ENCODE data around the gene AZIN2.
A peak's percentile ranks its signal among the peaks of the same experiment; 100 is the strongest.
"Not testable (repeated sequence)": the region's sequence is repeated elsewhere in the genome, so short reads cannot be mapped to it uniquely, and the experiment has no call there.

The AZIN2 gene

DNA sequence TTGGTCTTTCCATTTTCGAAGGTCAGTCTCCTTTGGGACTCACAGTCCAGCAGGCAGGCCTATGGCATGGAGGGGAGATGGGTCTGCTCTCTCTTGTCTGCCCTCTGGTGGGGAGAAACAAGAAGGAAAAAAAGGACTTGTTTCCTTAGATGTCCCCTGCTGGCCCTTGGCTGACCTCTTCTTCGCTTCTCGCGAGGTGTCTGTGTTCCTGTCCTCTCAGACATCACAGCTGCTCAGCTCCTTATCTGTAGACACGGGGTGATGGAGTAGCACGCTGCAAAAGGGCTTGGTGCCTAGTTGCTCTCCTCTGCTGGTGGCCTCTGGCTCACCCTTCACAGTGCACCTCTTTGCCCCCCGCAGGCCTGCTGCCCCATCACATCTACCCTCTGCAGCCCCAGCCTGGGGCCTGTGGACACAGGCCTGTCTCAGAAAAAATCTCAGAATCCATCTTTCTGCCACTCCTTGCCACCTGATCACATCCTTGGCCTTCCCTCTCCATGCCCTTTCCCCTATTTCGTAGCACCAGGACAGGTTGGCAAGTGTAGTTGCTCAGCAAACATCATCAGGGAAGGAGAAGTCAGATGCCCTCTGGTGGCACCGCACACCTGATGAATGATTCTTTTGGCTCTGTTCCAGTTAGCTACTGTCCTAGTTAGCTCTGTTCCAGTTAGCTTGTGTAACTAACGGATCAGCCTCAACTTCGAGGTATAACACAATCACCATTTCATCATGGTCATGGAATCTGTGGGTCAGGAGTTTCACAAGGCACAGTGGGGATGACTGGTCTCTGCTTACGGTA, 25.5 kb upstream of the AZIN2 start:
- peak; percentile 89 for DNase-seq (ENCODE audit: extremely low spot score)
- TF ChIP-seq ELF4 (IDR thresholded peaks at IDR 0.05) (no peak), FOXM1 (IDR thresholded peaks at IDR 0.05; ENCODE audit: borderline replicate concordance) (no peak), LEF1 (IDR thresholded peaks at IDR 0.05; ENCODE audit: borderline replicate concordance) (no peak), HDGF (IDR thresholded peaks at IDR 0.05; ENCODE audit: borderline replicate concordance) (peak; percentile 53; the same call in 1 of the 2 replicates), BHLHE40 (IDR thresholded peaks at IDR 0.05; ENCODE audit: borderline replicate concordance) (no peak)
- CTCF ChIA-PET: interaction anchor here (0.7 to 1.4 kb wide), 5 partner anchors 18 to 146 kb away, joined by 3 read pairs; no protein-coding TSS in a partner anchor
- POLR2A ChIA-PET: no interaction called here

GRCh38 chr1:33056426-33056825, 24.5 kb upstream of the AZIN2 start:
- no peak for TF ChIP-seq FOXA1 (IDR thresholded peaks at IDR 0.05)
- TF ChIP-seq SP1 (IDR thresholded peaks at IDR 0.05): no peak
- TF ChIP-seq ZNF384 (IDR thresholded peaks at IDR 0.05): no peak
- no peak for TF ChIP-seq SUZ12 (IDR thresholded peaks at IDR 0.05)
- no peak for TF ChIP-seq FOXK2 (IDR thresholded peaks at IDR 0.05)
- TF ChIP-seq FOXM1 (IDR thresholded peaks at IDR 0.05; ENCODE audit: borderline replicate concordance): no peak
- TF ChIP-seq L3MBTL2 (conservative IDR thresholded peaks at IDR 0.05): no peak
- TF ChIP-seq ELF4 (IDR thresholded peaks at IDR 0.05): no peak
- no peak for TF ChIP-seq LEF1 (IDR thresholded peaks at IDR 0.05; ENCODE audit: borderline replicate concordance)
- no peak for TF ChIP-seq NFRKB (IDR thresholded peaks at IDR 0.05)
- no peak for TF ChIP-seq ARNT (IDR thresholded peaks at IDR 0.05)
- DNase-seq (ENCODE audit: extremely low spot score): no peak
- ChIA-PET POLR2A (interaction anchor here (1.0 kb wide), 1 partner anchor 24 kb away, joined by 4 read pairs; the partner anchor contains the start of gene AZIN2), CTCF (interaction anchor here (1.0 to 1.1 kb wide), 3 partner anchors 9 to 131 kb away, joined by 3 read pairs; no protein-coding TSS in a partner anchor)

DNA sequence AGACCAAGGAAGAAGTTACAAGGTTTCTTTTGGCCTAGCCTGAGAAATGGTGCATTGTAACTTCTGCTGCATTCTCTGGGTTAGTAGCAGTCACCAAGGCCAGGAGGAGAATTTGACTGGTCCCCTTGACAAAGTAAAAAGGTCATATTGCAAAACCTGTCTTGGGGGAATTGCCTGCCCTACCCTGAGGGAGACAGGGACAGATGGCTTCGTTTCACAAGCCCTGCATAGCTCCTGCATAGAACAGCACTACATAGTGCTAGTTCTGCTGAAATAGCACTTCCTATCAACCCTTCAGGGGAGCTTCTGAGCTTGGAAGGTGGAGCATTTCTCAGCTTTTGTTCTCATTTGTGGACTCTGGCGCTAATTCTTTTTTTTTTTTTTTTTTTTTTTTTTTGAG, 23.9 kb upstream of the AZIN2 start:
- ChIA-PET CTCF (interaction anchor here (1.0 to 1.1 kb wide), 3 partner anchors 9 to 132 kb away, joined by 3 read pairs; no protein-coding TSS in a partner anchor), POLR2A (interaction anchor here (1.0 kb wide), 1 partner anchor 24 kb away, joined by 4 read pairs; the partner anchor contains the start of gene AZIN2)
- TF ChIP-seq FOXK2 (IDR thresholded peaks at IDR 0.05) (no peak), ZNF384 (IDR thresholded peaks at IDR 0.05) (no peak), PKNOX1 (IDR thresholded peaks at IDR 0.05) (no peak), LEF1 (IDR thresholded peaks at IDR 0.05; ENCODE audit: borderline replicate concordance) (no peak), SP1 (IDR thresholded peaks at IDR 0.05) (no peak)
- DNase-seq (ENCODE audit: extremely low spot score): no peak

DNA sequence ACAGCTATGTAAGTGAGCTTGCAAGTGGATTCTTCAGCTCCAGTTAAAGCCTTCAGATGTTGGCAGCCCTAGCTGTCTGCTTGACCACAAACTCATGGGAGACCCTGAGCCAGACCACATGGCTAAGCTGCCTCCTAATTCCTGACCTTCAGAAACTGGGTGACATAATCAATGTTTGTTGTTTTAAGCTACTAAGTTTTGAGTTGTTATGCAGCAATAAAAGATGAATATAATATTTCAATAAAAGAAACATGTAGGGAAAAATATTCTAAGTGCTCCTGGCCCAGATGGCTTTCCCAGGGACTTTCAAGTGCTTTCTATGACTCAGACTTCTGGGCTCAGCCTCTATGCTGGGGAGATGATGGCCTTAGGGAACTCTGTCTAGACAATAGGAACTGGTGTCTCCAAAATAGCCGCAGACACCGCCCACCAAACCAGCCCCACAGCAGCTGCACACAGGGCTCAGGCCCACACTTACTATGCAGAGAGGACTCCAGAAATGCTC, 20.3 kb upstream of the AZIN2 start:
- ChIA-PET POLR2A (interaction anchor here (1.2 kb wide), 1 partner anchor 20 kb away, joined by 3 read pairs; the partner anchor contains the start of gene AZIN2), CTCF (no interaction called here)
- TF ChIP-seq TARDBP (IDR thresholded peaks at IDR 0.05): no peak
- no peak for TF ChIP-seq LEF1 (IDR thresholded peaks at IDR 0.05; ENCODE audit: borderline replicate concordance)
- no peak for TF ChIP-seq HDGF (IDR thresholded peaks at IDR 0.05; ENCODE audit: borderline replicate concordance)
- no peak for TF ChIP-seq CTBP1 (IDR thresholded peaks at IDR 0.05; ENCODE audit: borderline replicate concordance)
- no peak for TF ChIP-seq BHLHE40 (IDR thresholded peaks at IDR 0.05; ENCODE audit: borderline replicate concordance)
- no peak for TF ChIP-seq L3MBTL2 (conservative IDR thresholded peaks at IDR 0.05)
- no peak for DNase-seq (ENCODE audit: extremely low spot score)

DNA sequence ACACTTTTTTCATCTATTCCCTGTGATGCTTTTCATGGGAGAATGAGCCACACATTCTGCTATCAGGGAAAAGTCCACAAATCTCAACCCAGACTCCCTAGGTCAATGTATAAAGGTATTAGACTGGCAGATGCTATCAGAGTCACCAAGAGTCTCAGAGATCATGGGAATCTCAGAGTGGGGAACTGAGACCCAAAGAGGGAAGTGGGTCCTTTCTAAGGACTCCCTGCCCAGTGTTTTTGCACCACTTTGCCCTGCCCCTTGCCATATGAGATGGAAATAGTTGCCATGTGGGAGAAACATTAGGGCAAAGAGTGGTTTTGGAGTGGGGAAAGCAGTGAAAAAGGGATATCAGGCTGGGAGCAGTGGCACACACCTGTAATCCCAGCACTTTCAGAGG, 19.1 kb upstream of the AZIN2 start:
- ChIA-PET CTCF (interaction anchor here (0.5 to 0.7 kb wide), 2 partner anchors 39 to 65 kb away, joined by 3 to 6 read pairs; no protein-coding TSS in a partner anchor), POLR2A (no interaction called here)
- DNase-seq (ENCODE audit: extremely low spot score): no peak
- TF ChIP-seq ARNT (IDR thresholded peaks at IDR 0.05) (no peak), PKNOX1 (IDR thresholded peaks at IDR 0.05) (no peak), FOXA1 (IDR thresholded peaks at IDR 0.05) (no peak), CTBP1 (IDR thresholded peaks at IDR 0.05; ENCODE audit: borderline replicate concordance) (no peak), HDGF (IDR thresholded peaks at IDR 0.05; ENCODE audit: borderline replicate concordance) (no peak), SP1 (IDR thresholded peaks at IDR 0.05) (no peak), FOXK2 (IDR thresholded peaks at IDR 0.05) (no peak), TARDBP (IDR thresholded peaks at IDR 0.05) (no peak), SUZ12 (IDR thresholded peaks at IDR 0.05) (no peak), LEF1 (IDR thresholded peaks at IDR 0.05; ENCODE audit: borderline replicate concordance) (no peak), BHLHE40 (IDR thresholded peaks at IDR 0.05; ENCODE audit: borderline replicate concordance) (no peak), FOXM1 (IDR thresholded peaks at IDR 0.05; ENCODE audit: borderline replicate concordance) (no peak), NFRKB (IDR thresholded peaks at IDR 0.05) (no peak), L3MBTL2 (conservative IDR thresholded peaks at IDR 0.05) (no peak)

GRCh38 chr1:33064284-33064683, 16.7 kb upstream of the AZIN2 start:
- POLR2A ChIA-PET; CTCF ChIA-PET; DNase-seq (ENCODE audit: extremely low spot score): not testable (repeated sequence)

DNA sequence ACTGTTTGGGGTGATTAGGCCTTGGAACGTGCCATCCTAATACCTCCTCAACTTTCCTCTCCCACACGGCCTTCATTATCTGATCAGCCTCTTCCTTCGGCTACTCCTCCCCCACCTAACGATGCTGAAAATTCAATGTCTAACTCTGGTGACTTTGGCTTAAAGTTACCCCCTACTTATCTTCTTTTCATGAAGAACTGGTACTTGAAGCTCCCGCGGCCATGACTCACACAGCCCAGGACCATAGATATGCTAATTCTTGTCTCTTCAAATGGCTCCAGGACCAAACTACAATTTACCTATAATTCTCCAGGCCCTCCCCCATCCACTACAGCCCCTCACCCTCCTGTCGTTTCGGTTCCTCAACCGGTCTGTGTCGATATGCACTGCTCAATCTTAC, 15.7 kb upstream of the AZIN2 start:
- CTCF ChIA-PET: no interaction called here

GRCh38 chr1:33066477-33066876, 14.5 kb upstream of the AZIN2 start:
- POLR2A ChIA-PET; DNase-seq (ENCODE audit: extremely low spot score): not testable (repeated sequence)
- CTCF ChIA-PET: interaction anchor here (0.8 kb wide), 1 partner anchor 20 kb away, joined by 3 read pairs; no protein-coding TSS in a partner anchor

More for the DNA sequence above, 15.7 kb upstream of the AZIN2 start:
- POLR2A ChIA-PET: no interaction called here
- no peak for DNase-seq (ENCODE audit: extremely low spot score)
- TF ChIP-seq FOXA1 (IDR thresholded peaks at IDR 0.05) (no peak), L3MBTL2 (conservative IDR thresholded peaks at IDR 0.05) (no peak), ELF4 (IDR thresholded peaks at IDR 0.05) (no peak), ZNF384 (IDR thresholded peaks at IDR 0.05) (no peak), BHLHE40 (IDR thresholded peaks at IDR 0.05; ENCODE audit: borderline replicate concordance) (no peak), TARDBP (IDR thresholded peaks at IDR 0.05) (no peak), NFRKB (IDR thresholded peaks at IDR 0.05) (no peak), LEF1 (IDR thresholded peaks at IDR 0.05; ENCODE audit: borderline replicate concordance) (no peak), SUZ12 (IDR thresholded peaks at IDR 0.05) (no peak), CTBP1 (IDR thresholded peaks at IDR 0.05; ENCODE audit: borderline replicate concordance) (no peak), FOXK2 (IDR thresholded peaks at IDR 0.05) (no peak), FOXM1 (IDR thresholded peaks at IDR 0.05; ENCODE audit: borderline replicate concordance) (no peak), SP1 (IDR thresholded peaks at IDR 0.05) (no peak), ARNT (IDR thresholded peaks at IDR 0.05) (no peak)

DNA sequence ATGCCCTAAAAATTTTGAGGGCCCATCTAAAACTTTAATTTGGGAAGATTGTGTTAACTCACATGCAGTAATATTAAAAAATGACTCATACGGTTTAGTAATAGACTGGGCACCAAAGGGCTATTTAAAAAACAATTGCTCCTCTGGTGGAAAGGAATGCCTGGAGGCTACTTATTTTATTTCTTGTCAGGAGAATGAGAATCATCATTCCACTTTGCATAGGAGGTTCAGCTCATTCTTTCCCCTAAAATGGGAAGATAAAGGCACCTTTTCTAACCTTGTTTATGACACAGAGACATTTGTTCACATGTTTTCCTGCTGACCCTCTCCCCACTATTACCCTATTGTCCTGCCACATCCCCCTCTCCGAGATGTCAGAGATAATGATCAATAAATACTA, 12.8 kb upstream of the AZIN2 start:
- POLR2A ChIA-PET; DNase-seq (ENCODE audit: extremely low spot score); CTCF ChIA-PET: not testable (repeated sequence)
